ENCODE measurements around the gene KLHL15.
"Not testable (repeated sequence)": the region's sequence is repeated elsewhere in the genome, so short reads cannot be mapped to it uniquely, and the experiment has no call there.

Gene KLHL15

GRCh38 chrX:24017674-24018073, 9.3 kb downstream of the KLHL15 start:
- no peak for DNase-seq (ENCODE audit: low read depth)

- peak; percentile 26 for DNase-seq (ENCODE audit: low read depth)
Observed at GRCh38 chrX:24014388-24015018, 12.5 kb downstream of the KLHL15 start.

- DNase-seq (ENCODE audit: low read depth), result no peak
Observed at GRCh38 chrX:24012266-24012665, 14.7 kb downstream of the KLHL15 start.

- DNase-seq (ENCODE audit: low read depth), result no peak
Observed at GRCh38 chrX:24005867-24006266, 21.1 kb downstream of the KLHL15 start.

GRCh38 chrX:24005028-24005427, 22.0 kb downstream of the KLHL15 start:
- DNase-seq (ENCODE audit: low read depth), result no peak

GRCh38 chrX:24002792-24003191, 24.2 kb downstream of the KLHL15 start:
- DNase-seq (ENCODE audit: low read depth), result no peak

- no peak for DNase-seq (ENCODE audit: low read depth)
Observed at GRCh38 chrX:24002167-24002566, 24.8 kb downstream of the KLHL15 start.

GRCh38 chrX:23999671-24000070, 27.3 kb downstream of the KLHL15 start:
- no peak for DNase-seq (ENCODE audit: low read depth)

- peak; percentile 42 for DNase-seq (ENCODE audit: low read depth)
Observed at GRCh38 chrX:23993012-23993633, 33.9 kb downstream of the KLHL15 start.

- DNase-seq (ENCODE audit: low read depth), result no peak
Observed at GRCh38 chrX:23992431-23992830, 34.6 kb downstream of the KLHL15 start.

GRCh38 chrX:23990455-23990854, 36.5 kb downstream of the KLHL15 start:
- DNase-seq (ENCODE audit: low read depth), result no peak

GRCh38 chrX:23989689-23990088, 37.3 kb downstream of the KLHL15 start:
- no peak for DNase-seq (ENCODE audit: low read depth)

- DNase-seq (ENCODE audit: low read depth), result no peak
Observed at GRCh38 chrX:23982891-23983290, 44.1 kb downstream of the KLHL15 start.

- DNase-seq (ENCODE audit: low read depth), result no peak
Observed at GRCh38 chrX:23981711-23982110, 45.3 kb downstream of the KLHL15 start.

GRCh38 chrX:23981222-23981621, 45.8 kb downstream of the KLHL15 start:
- DNase-seq (ENCODE audit: low read depth), result no peak

GRCh38 chrX:23980011-23980441, 47.0 kb downstream of the KLHL15 start:
- DNase-seq (ENCODE audit: low read depth), result peak; percentile 34

- no peak for DNase-seq (ENCODE audit: low read depth)
Observed at GRCh38 chrX:23978491-23978890, 48.5 kb downstream of the KLHL15 start.

GRCh38 chrX:23965630-23966029, 61.4 kb downstream of the KLHL15 start:
- not testable (repeated sequence) for DNase-seq (ENCODE audit: low read depth)

GRCh38 chrX:23964191-23964590, 62.8 kb downstream of the KLHL15 start:
- no peak for DNase-seq (ENCODE audit: low read depth)

- no peak for DNase-seq (ENCODE audit: low read depth)
Observed at GRCh38 chrX:23959781-23960180, 67.2 kb downstream of the KLHL15 start.

GRCh38 chrX:23954396-23954795, 72.6 kb downstream of the KLHL15 start:
- DNase-seq (ENCODE audit: low read depth), result no peak

GRCh38 chrX:23953908-23954269, 73.1 kb downstream of the KLHL15 start:
- no peak for DNase-seq (ENCODE audit: low read depth)

GRCh38 chrX:23952984-23953907, 73.7 kb downstream of the KLHL15 start:
- DNase-seq (ENCODE audit: low read depth), result peak; percentile 7

Measured in iris pigment epithelial cell (primary cell).